Breast epithelium (tissue), 3 donors: ENCODE measurements around the gene DSG2.

ENCODE experiments used
- POLR2AphosphoS5 ChIP-seq, 3 donors: sonication (generic); formaldehyde crosslinking; IDR thresholded peaks; one replicate each; pipeline ENCODE4 v1.6.1; 2017; ENCODE audit warnings: antibody characterized with exemption in 3 of 3
- TF ChIP-seq, protein P1 (sequence below), 3 donors: fragments of 450-650 bp; IDR thresholded peaks; one replicate each; pipeline ENCODE4 v1.5.1; 2016 to 2017; ENCODE audit warnings: antibody characterized with exemption in 3 of 3, mild to moderate bottlenecking in 3 of 3, moderate library complexity in 3 of 3

DNA sequence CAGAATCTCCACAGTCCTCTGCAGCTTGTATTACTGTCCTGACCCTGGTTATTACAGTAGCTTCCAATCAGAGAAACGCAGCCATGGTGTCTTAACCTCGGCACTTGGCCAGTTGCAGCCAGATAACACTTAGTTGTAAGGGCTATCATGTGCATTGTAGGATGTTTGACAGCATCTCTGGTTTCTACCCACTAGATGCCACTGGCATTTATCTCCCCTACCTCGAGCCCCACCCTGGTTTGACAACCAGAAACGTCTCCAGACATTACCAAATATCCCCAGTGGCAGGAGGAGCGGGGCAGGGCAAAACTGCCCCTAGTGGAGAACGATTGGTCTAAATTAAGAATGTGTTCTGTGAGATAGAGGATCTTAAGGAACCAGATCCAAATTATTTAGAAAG, 13.1 kb downstream of the DSG2 start:
- TF ChIP-seq, protein P1, sequence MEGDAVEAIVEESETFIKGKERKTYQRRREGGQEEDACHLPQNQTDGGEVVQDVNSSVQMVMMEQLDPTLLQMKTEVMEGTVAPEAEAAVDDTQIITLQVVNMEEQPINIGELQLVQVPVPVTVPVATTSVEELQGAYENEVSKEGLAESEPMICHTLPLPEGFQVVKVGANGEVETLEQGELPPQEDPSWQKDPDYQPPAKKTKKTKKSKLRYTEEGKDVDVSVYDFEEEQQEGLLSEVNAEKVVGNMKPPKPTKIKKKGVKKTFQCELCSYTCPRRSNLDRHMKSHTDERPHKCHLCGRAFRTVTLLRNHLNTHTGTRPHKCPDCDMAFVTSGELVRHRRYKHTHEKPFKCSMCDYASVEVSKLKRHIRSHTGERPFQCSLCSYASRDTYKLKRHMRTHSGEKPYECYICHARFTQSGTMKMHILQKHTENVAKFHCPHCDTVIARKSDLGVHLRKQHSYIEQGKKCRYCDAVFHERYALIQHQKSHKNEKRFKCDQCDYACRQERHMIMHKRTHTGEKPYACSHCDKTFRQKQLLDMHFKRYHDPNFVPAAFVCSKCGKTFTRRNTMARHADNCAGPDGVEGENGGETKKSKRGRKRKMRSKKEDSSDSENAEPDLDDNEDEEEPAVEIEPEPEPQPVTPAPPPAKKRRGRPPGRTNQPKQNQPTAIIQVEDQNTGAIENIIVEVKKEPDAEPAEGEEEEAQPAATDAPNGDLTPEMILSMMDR (IDR thresholded peaks at IDR 0.05) = no peak
- TF ChIP-seq POLR2AphosphoS5 (IDR thresholded peaks at IDR 0.05) = no peak
